ENCODE results near the gene DRG2. TPM values are rescaled to one million over a fixed set of nuclear protein-coding genes. Genes with fewer than 3 reads are reported as not detected.

The DRG2 gene
- total RNA-seq, 4 donors from 2014 or later = 29.5 to 55.1 (median 43.3) TPM

DNA sequence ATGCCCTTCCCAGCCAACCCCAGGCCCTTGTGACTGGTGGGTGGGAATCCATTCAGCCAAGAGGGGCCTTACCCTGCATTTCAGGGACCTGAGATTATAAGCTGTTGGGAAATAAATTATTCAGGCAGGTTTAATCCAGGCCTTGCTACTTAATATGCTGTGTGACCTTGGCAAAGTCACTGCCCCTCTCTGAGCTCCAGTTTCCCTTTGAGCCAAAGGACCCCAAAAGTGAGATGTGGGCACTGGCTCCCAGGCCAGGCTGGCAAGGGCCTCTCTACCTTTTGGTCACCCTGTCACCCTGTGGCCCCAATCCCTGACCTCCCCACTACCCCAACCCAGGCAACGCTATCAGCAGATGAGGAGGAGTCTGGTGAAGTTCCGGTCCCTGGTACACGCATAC, 54.7 kb downstream of the DRG2 start:
- H3K4me1 ChIP-seq = peaks cover 0 to 20% (median 0%) of the 10 kb centered on the region in 4 donors
- H3K27me3 ChIP-seq = no peaks in the 10 kb centered on the region
- 88 to 91% methylated on average over 3 of the region's 3 CpGs for WGBS, 2 donors
- no peaks in the 10 kb centered on the region for H3K36me3 ChIP-seq
- TF ChIP-seq EP300 (IDR thresholded peaks at IDR 0.05) (no peak), POLR2A (IDR thresholded peaks at IDR 0.05) (no peak)
- TF ChIP-seq, protein P1, sequence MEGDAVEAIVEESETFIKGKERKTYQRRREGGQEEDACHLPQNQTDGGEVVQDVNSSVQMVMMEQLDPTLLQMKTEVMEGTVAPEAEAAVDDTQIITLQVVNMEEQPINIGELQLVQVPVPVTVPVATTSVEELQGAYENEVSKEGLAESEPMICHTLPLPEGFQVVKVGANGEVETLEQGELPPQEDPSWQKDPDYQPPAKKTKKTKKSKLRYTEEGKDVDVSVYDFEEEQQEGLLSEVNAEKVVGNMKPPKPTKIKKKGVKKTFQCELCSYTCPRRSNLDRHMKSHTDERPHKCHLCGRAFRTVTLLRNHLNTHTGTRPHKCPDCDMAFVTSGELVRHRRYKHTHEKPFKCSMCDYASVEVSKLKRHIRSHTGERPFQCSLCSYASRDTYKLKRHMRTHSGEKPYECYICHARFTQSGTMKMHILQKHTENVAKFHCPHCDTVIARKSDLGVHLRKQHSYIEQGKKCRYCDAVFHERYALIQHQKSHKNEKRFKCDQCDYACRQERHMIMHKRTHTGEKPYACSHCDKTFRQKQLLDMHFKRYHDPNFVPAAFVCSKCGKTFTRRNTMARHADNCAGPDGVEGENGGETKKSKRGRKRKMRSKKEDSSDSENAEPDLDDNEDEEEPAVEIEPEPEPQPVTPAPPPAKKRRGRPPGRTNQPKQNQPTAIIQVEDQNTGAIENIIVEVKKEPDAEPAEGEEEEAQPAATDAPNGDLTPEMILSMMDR (IDR thresholded peaks at IDR 0.05) = no peak
- no peak for DNase-seq (ENCODE audit: low spot score in 2 of 2)
- H3K9me3 ChIP-seq = no peaks in the 10 kb centered on the region
- H3K27ac ChIP-seq = no peak overlapping the region
- no peak overlapping the region for H3K4me3 ChIP-seq

DNA sequence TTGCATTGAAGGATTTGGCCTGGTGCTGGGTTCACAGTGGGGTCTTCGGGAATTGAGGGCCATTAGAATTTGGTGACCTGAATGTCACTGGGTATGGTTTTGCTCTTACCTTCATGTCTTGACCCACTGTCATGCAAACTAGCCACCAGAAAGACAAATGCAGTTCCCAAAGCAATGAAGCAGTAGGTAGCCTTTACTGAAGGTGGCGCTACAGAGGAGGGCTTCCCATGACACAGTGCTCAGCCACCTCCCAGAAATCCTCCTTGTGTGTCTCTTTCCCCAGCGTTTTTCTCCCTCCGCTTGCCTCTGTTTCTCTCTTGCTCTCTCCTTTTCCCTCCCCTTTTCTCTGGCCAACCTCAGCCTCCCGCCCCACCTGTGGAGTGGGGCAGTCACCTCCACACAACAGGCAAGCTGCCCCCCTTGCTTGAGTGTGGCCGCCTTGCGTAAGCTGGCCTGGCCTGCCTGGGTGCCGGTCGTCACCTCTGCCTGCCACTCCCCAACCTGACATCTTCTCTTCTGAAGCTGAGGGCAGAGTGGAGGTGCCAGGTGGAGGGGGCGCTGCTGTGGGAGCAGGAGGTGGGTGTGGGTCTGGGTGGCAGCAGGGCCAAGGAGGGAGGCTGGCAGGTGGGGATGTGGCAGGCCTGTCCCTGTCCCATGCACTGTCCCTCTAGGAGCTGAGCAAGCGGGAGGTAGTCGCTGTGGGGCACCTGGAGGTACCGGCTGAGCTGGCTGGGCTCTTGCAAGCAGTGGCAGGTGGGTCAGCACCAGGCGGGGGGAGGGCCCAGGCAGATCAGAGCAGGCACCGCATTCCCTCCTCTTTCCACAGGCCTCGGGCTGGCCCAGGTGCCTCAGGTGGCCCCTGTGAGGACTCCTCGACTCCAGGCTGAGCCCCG, 55.5 kb downstream of the DRG2 start:
- WGBS, 2 donors = 54 to 71% methylated on average over 12 to 16 of the region's 18 CpGs
- Histone ChIP-seq H3K9me3 (no peaks in the 10 kb centered on the region), H3K4me3 (no peak overlapping the region), H3K36me3 (no peaks in the 10 kb centered on the region), H3K27ac (no peak overlapping the region), H3K4me1 (peaks cover 0 to 20% (median 0%) of the 10 kb centered on the region in 4 donors), H3K27me3 (no peaks in the 10 kb centered on the region)
- no peak for DNase-seq (ENCODE audit: low spot score in 2 of 2)
- TF ChIP-seq EP300 (IDR thresholded peaks at IDR 0.05) = no peak
- TF ChIP-seq, protein P1 (IDR thresholded peaks at IDR 0.05) = no peak
- no peak for TF ChIP-seq POLR2A (IDR thresholded peaks at IDR 0.05)

- Histone ChIP-seq H3K4me1 (peaks cover 0 to 20% (median 0%) of the 10 kb centered on the region in 4 donors), H3K27me3 (no peaks in the 10 kb centered on the region), H3K4me3 (no peak overlapping the region), H3K27ac (no peak overlapping the region), H3K9me3 (no peaks in the 10 kb centered on the region), H3K36me3 (no peaks in the 10 kb centered on the region)
- WGBS, 2 donors = 78 to 80% methylated on average over 3 to 4 of the region's 4 CpGs
- DNase-seq (ENCODE audit: low spot score in 2 of 2) = no peak
- TF ChIP-seq, protein P1 (IDR thresholded peaks at IDR 0.05) = no peak
- TF ChIP-seq POLR2A (IDR thresholded peaks at IDR 0.05) (no peak), EP300 (IDR thresholded peaks at IDR 0.05) (no peak)
Observed at GRCh38 chr17:18144261-18144660, 56.5 kb downstream of the DRG2 start.

DNA sequence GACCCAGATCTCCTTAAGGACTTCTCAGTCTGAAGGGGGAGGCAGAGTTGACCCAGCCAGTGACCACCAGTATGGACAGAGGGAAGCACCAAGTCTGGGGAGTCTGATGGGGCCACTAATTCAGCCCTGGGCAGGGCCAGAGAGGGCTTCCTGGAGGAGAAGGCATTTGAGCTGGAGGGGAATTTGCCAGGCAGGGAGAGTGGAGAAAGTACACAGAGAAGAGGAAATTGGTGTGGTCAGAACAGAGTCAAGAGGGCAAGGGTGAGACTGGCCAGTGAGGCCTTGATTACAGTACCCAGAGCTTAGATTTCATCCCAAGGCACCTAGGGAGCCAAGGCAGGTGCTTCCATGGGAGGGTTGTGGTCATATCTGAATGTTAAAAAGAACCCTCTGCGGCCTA, 57.1 kb downstream of the DRG2 start:
- H3K4me3 ChIP-seq = no peak overlapping the region
- H3K9me3 ChIP-seq = no peaks in the 10 kb centered on the region
- H3K27ac ChIP-seq = no peak overlapping the region
- H3K36me3 ChIP-seq = peaks cover 0 to under 1% (median 0%) of the 10 kb centered on the region in 3 donors
- no peak for TF ChIP-seq EP300 (IDR thresholded peaks at IDR 0.05)
- TF ChIP-seq POLR2A (IDR thresholded peaks at IDR 0.05) = no peak
- TF ChIP-seq, protein P1 (IDR thresholded peaks at IDR 0.05) = no peak
- H3K4me1 ChIP-seq = peaks cover 0 to 15% (median 0%) of the 10 kb centered on the region in 4 donors
- DNase-seq (ENCODE audit: low spot score in 2 of 2) = no peak
- no peaks in the 10 kb centered on the region for H3K27me3 ChIP-seq
- WGBS, 2 donors = 82 to 100% methylated on average over 1 of the region's 1 CpG

- H3K27ac ChIP-seq = no peak overlapping the region
- no peak overlapping the region for H3K4me3 ChIP-seq
- peaks cover 0 to 7% (median 0%) of the 10 kb centered on the region in 3 donors for H3K36me3 ChIP-seq
- DNase-seq (ENCODE audit: low spot score in 2 of 2) = no peak
- TF ChIP-seq EP300 (IDR thresholded peaks at IDR 0.05) = no peak
- TF ChIP-seq, protein P1 (IDR thresholded peaks at IDR 0.05) = no peak
- TF ChIP-seq POLR2A (IDR thresholded peaks at IDR 0.05) = no peak
- no peaks in the 10 kb centered on the region for H3K27me3 ChIP-seq
- WGBS, 2 donors = 80 to 85% methylated on average over 11 to 13 of the region's 13 CpGs
- no peaks in the 10 kb centered on the region for H3K9me3 ChIP-seq
- peaks cover 0 to 8% (median 0%) of the 10 kb centered on the region in 4 donors for H3K4me1 ChIP-seq
Observed at GRCh38 chr17:18145811-18146210, 58.1 kb downstream of the DRG2 start.
